BJ (cell line): Measurements from ENCODE around the gene PHF11. TPM values are rescaled to one million over a fixed set of nuclear protein-coding genes. Genes with fewer than 3 reads are reported as not detected.

Experiments
- CTCF ChIA-PET: fragments of 350-600 bp; formaldehyde crosslinking; extraction: SDS; loops from one replicate; lab custom pipeline; 2021; ENCODE audit warnings: antibody characterized with exemption, inconsistent platforms; lab: Yijun Ruan, JAX
- POLR2A ChIA-PET: fragments of 300-600 bp; sonication (Branson Sonifier 250); formaldehyde crosslinking; extraction: SDS; loops from one replicate; lab custom pipeline; 2021; ENCODE audit warnings: antibody characterized with exemption; lab: Charles Lee
- DNase-seq: peaks from one replicate; pipeline ENCODE4 v3.0.0-alpha.2; 2011; ENCODE audit warnings: low read depth
- H3K27me3 ChIP-seq: 2 replicates; pipeline ENCODE4 v1.6.0; 2011; ENCODE audit warnings: low read length; ENCODE audit not compliant: control insufficient read depth, insufficient read depth
- H3K36me3 ChIP-seq: 2 replicates; pipeline ENCODE4 v1.5.1; 2011; ENCODE audit warnings: low read length; ENCODE audit not compliant: control insufficient read depth, insufficient read depth
- H3K4me3 ChIP-seq: 2 replicates; pipeline ENCODE4 v1.5.1; 2011; ENCODE audit warnings: low read depth, mild to moderate bottlenecking, control low read depth, low read length
- polyA minus RNA-seq: library from RNA; depleted of rRNA, polyadenylated mRNA; stranded (reverse); fragments of >200 nt; gene quantifications from 2 replicates; pipeline ENCODE4 v1.2.3, GENCODE V29; 2011; rRNA and poly(A)+ RNA removed
- polyA plus RNA-seq: library from polyadenylated mRNA; depleted of rRNA; stranded (reverse); fragments of >200 nt; gene quantifications from 2 replicates; pipeline ENCODE4 v1.2.3, GENCODE V29; 2011; rRNA removed
- TF ChIP-seq, protein P1 (sequence below): IDR thresholded peaks from 2 replicates; pipeline ENCODE4 v1.5.1; 2011; ENCODE audit warnings: low read depth, mild to moderate bottlenecking, control low read depth, inconsistent platforms, low read length, moderate library complexity; ENCODE audit not compliant: insufficient read depth

Gene PHF11
- 18.7 and 28.8 TPM in 2 replicates for polyA plus RNA-seq
- 9.6 and 11.8 TPM in 2 replicates for polyA minus RNA-seq

- POLR2A ChIA-PET: no interaction called here
- Histone ChIP-seq H3K36me3 (no peaks in the 10 kb centered on the region), H3K27me3 (no peaks in the 10 kb centered on the region), H3K4me3 (peak within 1 kb of the TSS; percentile 44)
- CTCF ChIA-PET: interaction anchor here (0.7 to 1.4 kb wide), 6 partner anchors 9 to 193 kb away, joined by 3 to 4 read pairs (median 3); no protein-coding TSS in a partner anchor
- TF ChIP-seq, protein P1, sequence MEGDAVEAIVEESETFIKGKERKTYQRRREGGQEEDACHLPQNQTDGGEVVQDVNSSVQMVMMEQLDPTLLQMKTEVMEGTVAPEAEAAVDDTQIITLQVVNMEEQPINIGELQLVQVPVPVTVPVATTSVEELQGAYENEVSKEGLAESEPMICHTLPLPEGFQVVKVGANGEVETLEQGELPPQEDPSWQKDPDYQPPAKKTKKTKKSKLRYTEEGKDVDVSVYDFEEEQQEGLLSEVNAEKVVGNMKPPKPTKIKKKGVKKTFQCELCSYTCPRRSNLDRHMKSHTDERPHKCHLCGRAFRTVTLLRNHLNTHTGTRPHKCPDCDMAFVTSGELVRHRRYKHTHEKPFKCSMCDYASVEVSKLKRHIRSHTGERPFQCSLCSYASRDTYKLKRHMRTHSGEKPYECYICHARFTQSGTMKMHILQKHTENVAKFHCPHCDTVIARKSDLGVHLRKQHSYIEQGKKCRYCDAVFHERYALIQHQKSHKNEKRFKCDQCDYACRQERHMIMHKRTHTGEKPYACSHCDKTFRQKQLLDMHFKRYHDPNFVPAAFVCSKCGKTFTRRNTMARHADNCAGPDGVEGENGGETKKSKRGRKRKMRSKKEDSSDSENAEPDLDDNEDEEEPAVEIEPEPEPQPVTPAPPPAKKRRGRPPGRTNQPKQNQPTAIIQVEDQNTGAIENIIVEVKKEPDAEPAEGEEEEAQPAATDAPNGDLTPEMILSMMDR: 0 out of 2 replicates have a peak, but pooled peaks have one; percentile 2
- DNase-seq: peak; percentile 25
Measured at GRCh38 chr13:49495783-49496762, at the start of gene PHF11. Gene PHF11 (plus strand): TSS chr13:49495953. CDS start chr13:49496002, 49 bp downstream.

GRCh38 chr13:49446473-49446872 lies 49.3 kb upstream of the PHF11 start:
- no peaks in the 10 kb centered on the region for H3K27me3 ChIP-seq
- TF ChIP-seq, protein P1: no peak
- CTCF ChIA-PET: interaction anchor here (0.6 to 1.3 kb wide), 2 partner anchors 30 to 146 kb away, joined by 3 read pairs; no protein-coding TSS in a partner anchor
- no peak for DNase-seq
- H3K4me3 ChIP-seq: no peak overlapping the region
- POLR2A ChIA-PET: no interaction called here
- H3K36me3 ChIP-seq: no peaks in the 10 kb centered on the region

DNA sequence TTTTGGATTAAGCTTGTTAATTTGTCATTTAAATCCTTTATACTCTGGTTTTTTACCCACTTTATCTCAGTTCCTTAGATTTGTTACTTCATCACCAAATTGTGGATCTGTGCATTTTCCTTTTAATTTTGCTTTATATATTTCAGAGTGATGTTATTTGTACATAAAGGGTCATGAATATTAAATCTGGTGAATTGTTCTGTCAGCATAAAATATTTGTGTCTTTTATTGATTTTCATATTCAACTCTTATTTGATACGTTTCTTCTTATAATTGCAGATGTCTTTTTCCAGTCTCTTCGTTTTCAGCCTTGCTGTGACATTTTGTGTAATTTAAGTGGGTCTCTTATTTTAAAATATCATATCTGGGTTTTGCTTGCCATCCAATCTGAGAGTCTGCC lies 47.0 kb upstream of the PHF11 start:
- ChIA-PET POLR2A (no interaction called here), CTCF (no interaction called here)
- Histone ChIP-seq H3K36me3 (no peaks in the 10 kb centered on the region), H3K4me3 (no peak overlapping the region), H3K27me3 (no peaks in the 10 kb centered on the region)
- TF ChIP-seq, protein P1: no peak
- no peak for DNase-seq

DNA sequence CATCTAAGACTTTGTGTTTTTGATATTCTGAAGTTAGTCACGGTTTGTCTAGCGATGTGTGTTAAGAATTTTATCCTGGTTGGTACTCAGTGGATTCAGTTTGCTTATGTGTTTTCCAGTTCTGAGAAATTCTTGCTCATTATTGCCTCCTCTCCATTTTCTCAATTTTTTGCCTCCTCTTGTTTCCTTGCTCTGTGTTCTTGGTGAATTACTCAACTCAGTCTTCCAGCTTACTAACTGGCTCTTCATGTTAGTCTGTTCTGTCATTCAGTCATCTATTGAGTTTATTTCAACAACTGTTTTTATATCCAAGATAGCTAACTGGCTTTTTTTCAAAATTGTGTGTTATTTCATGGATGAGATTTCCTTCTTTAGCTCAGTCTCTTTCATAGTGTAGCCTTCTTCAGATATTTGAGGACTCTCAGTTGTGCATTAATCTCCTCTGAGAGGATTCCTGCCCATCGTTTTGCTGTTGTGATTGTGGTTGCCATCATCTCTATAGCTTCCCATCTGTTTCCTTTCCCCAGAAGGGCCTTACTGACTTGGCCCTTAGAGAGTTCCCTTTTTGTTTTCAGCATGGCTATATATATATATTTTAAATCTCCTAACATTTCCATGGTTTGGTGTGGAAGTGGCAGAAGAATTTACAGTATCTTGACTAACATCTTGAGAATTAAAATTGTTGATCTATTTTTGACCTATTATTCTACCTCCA lies 45.5 kb upstream of the PHF11 start:
- Histone ChIP-seq H3K36me3 (no peaks in the 10 kb centered on the region), H3K27me3 (no peaks in the 10 kb centered on the region), H3K4me3 (no peak overlapping the region)
- no peak for DNase-seq
- ChIA-PET CTCF (no interaction called here), POLR2A (no interaction called here)
- TF ChIP-seq, protein P1: no peak
